Gastrocnemius medialis (tissue), 4 donors: Measurements from ENCODE around the gene CD58.

Source experiments
- POLR2A ChIP-seq, 2 donors: fragments of 450-650 bp; IDR thresholded peaks; one replicate each; pipeline ENCODE4 v1.6.1; 2017; ENCODE audit warnings: antibody characterized with exemption in 2 of 2, mild to moderate bottlenecking in 2 of 2, moderate library complexity in 2 of 2
- TF ChIP-seq, protein P1 (sequence below), 5 experiments: fragments of 450-650 bp in 3 of 5; fragments of 200-600 bp in 2 of 5; sonication (generic) in 2 of 5; IDR thresholded peaks in 4 of 5; conservative IDR thresholded peaks in 1 of 5; 1 replicate in 4 of 5; 2 replicates in 1 of 5; pipeline ENCODE4 v1.5.1; 2016 to 2019; ENCODE audit warnings: antibody characterized with exemption in 5 of 5, mild to moderate bottlenecking in 3 of 5, moderate library complexity in 3 of 5

DNA sequence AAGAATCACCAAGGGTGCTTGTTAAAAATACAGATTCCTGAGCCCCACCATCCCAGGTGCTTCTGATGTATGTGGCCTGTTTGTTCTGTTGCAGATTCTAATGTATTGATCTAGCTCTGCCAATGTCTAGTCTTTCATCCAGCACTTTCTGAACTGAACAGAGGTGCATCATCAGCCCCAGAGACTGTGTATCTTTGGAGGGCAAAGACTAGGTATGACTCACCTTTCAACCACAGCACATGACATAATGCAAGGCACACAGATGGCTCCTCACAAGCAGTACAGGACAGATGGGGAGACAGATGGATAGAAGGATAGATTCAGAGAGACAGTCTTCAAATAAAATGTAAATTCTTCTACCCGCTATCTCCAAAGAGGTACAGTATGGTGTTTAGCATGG is 32.3 kb downstream of the CD58 start:
- TF ChIP-seq, protein P1, sequence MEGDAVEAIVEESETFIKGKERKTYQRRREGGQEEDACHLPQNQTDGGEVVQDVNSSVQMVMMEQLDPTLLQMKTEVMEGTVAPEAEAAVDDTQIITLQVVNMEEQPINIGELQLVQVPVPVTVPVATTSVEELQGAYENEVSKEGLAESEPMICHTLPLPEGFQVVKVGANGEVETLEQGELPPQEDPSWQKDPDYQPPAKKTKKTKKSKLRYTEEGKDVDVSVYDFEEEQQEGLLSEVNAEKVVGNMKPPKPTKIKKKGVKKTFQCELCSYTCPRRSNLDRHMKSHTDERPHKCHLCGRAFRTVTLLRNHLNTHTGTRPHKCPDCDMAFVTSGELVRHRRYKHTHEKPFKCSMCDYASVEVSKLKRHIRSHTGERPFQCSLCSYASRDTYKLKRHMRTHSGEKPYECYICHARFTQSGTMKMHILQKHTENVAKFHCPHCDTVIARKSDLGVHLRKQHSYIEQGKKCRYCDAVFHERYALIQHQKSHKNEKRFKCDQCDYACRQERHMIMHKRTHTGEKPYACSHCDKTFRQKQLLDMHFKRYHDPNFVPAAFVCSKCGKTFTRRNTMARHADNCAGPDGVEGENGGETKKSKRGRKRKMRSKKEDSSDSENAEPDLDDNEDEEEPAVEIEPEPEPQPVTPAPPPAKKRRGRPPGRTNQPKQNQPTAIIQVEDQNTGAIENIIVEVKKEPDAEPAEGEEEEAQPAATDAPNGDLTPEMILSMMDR (IDR thresholded peaks at IDR 0.05 in 4 of 5, conservative IDR thresholded peaks at IDR 0.05 in 1 of 5) = no peak
- no peak for TF ChIP-seq POLR2A (IDR thresholded peaks at IDR 0.05)
